ENCODE measurements around the gene CST11. TPM values are rescaled to one million over a fixed set of nuclear protein-coding genes. Genes with fewer than 3 reads are reported as not detected.

The CST11 gene
- total and polyA plus RNA-seq, 4 donors: not detected

GRCh38 chr20:23433628-23434027, 19.0 kb downstream of the CST11 start:
- no peak for TF ChIP-seq GABPA (IDR thresholded peaks at IDR 0.05 in 1 of 2, conservative IDR thresholded peaks at IDR 0.05 in 1 of 2)
- TF ChIP-seq RXRA (IDR thresholded peaks at IDR 0.05): no peak
- no peak for TF ChIP-seq RAD21 (IDR thresholded peaks at IDR 0.05)
- TF ChIP-seq NR2F2 (IDR thresholded peaks at IDR 0.05): no peak
- TF ChIP-seq ZBTB33 (IDR thresholded peaks at IDR 0.05): no peak
- TF ChIP-seq REST (IDR thresholded peaks at IDR 0.05): no peak
- no peak for TF ChIP-seq EGR1 (IDR thresholded peaks at IDR 0.05; ENCODE audit: low read depth in 2 of 2)
- no peak for TF ChIP-seq SP1 (IDR thresholded peaks at IDR 0.05)
- no peak for TF ChIP-seq MAX (IDR thresholded peaks at IDR 0.05)
- TF ChIP-seq TAF1 (conservative IDR thresholded peaks at IDR 0.05): no peak
- H3K27ac ChIP-seq (ENCODE audit: low read depth in 1 of 2, low read length in 2 of 2): no peak overlapping the region
- no peak overlapping the region for H3K4me3 ChIP-seq (ENCODE audit: low read depth in 1 of 3, low read length in 3 of 3)
- no peaks in the 10 kb centered on the region for H3K27me3 ChIP-seq (ENCODE audit: control insufficient read depth in 4 of 4, insufficient read depth in 4 of 4, low read length in 3 of 4)
- no peak overlapping the region for H3K9ac ChIP-seq (ENCODE audit: low read depth in 1 of 2, low read length in 2 of 2)
- H3K36me3 ChIP-seq (ENCODE audit: control insufficient read depth in 4 of 4, insufficient read depth in 3 of 4, low read depth in 1 of 4, low read length in 3 of 4): no peaks in the 10 kb centered on the region
- no peak for DNase-seq (ENCODE audit: low spot score)
- H3K9me3 ChIP-seq (ENCODE audit: control insufficient read depth in 4 of 4, low read length in 3 of 4): no peaks in the 10 kb centered on the region
- H3K4me1 ChIP-seq (ENCODE audit: control insufficient read depth in 4 of 4, insufficient read depth in 4 of 4, low read length in 3 of 4): peaks cover 3 to 16% (median 13%) of the 10 kb centered on the region in 4 donors
- WGBS: 88% methylated on average over 3 of the region's 3 CpGs

- no peak overlapping the region for H3K27ac ChIP-seq (ENCODE audit: low read depth in 1 of 2, low read length in 2 of 2)
- H3K4me1 ChIP-seq (ENCODE audit: control insufficient read depth in 4 of 4, insufficient read depth in 4 of 4, low read length in 3 of 4): peaks cover 0 to 5% (median 4%) of the 10 kb centered on the region in 4 donors
- no peak for DNase-seq (ENCODE audit: low spot score)
- H3K9ac ChIP-seq (ENCODE audit: low read depth in 1 of 2, low read length in 2 of 2): no peak overlapping the region
- H3K9me3 ChIP-seq (ENCODE audit: control insufficient read depth in 4 of 4, low read length in 3 of 4): no peaks in the 10 kb centered on the region
- H3K4me3 ChIP-seq (ENCODE audit: low read depth in 1 of 3, low read length in 3 of 3): no peak overlapping the region
- TF ChIP-seq EGR1 (IDR thresholded peaks at IDR 0.05; ENCODE audit: low read depth in 2 of 2) (no peak), NR2F2 (IDR thresholded peaks at IDR 0.05) (no peak), RXRA (IDR thresholded peaks at IDR 0.05) (no peak), FOXA2 (IDR thresholded peaks at IDR 0.05) (no peak), ZBTB33 (IDR thresholded peaks at IDR 0.05) (no peak), TAF1 (conservative IDR thresholded peaks at IDR 0.05) (no peak), FOXA1 (IDR thresholded peaks at IDR 0.05) (no peak), MAX (IDR thresholded peaks at IDR 0.05) (no peak), REST (IDR thresholded peaks at IDR 0.05) (no peak), YY1 (IDR thresholded peaks at IDR 0.05) (no peak), SP1 (IDR thresholded peaks at IDR 0.05) (no peak), HNF4A (conservative IDR thresholded peaks at IDR 0.05) (no peak), ATF3 (IDR thresholded peaks at IDR 0.05) (no peak), JUND (IDR thresholded peaks at IDR 0.05) (no peak), RAD21 (IDR thresholded peaks at IDR 0.05) (no peak), GABPA (IDR thresholded peaks at IDR 0.05 in 1 of 2, conservative IDR thresholded peaks at IDR 0.05 in 1 of 2) (no peak)
- 92% methylated on average over 9 of the region's 9 CpGs for WGBS
- no peaks in the 10 kb centered on the region for H3K27me3 ChIP-seq (ENCODE audit: control insufficient read depth in 4 of 4, insufficient read depth in 4 of 4, low read length in 3 of 4)
- no peaks in the 10 kb centered on the region for H3K36me3 ChIP-seq (ENCODE audit: control insufficient read depth in 4 of 4, insufficient read depth in 3 of 4, low read depth in 1 of 4, low read length in 3 of 4)
These were observed 27.5 kb downstream of the CST11 start for GRCh38 chr20:23425129-23425528.
